H9 (cell line): Measurements from ENCODE around the gene CLDN2. TPM values are rescaled to one million over a fixed set of nuclear protein-coding genes. Genes with fewer than 3 reads are reported as not detected.

Experiments
- DNase-seq: peaks from one replicate; pipeline ENCODE4 v3.0.0-alpha.2; 2017
- H2AFZ ChIP-seq: one replicate; pipeline ENCODE4 v1.6.1; 2013; ENCODE audit warnings: mild to moderate bottlenecking, low read length, control low read depth, moderate library complexity
- H2AK5ac ChIP-seq: 2 replicates; pipeline ENCODE4 v1.6.1; 2013; ENCODE audit warnings: low read length, control low read depth, mixed read lengths; ENCODE audit not compliant: insufficient read length
- H2BK120ac ChIP-seq: one replicate; pipeline ENCODE4 v1.6.1; 2013; ENCODE audit warnings: low read depth, mild to moderate bottlenecking, low read length, control low read depth, inconsistent platforms; ENCODE audit not compliant: poor library complexity, severe bottlenecking
- H2BK12ac ChIP-seq: 2 replicates; pipeline ENCODE4 v1.6.1; 2013; ENCODE audit warnings: low read length, control low read depth, mixed read lengths, low read depth; ENCODE audit not compliant: insufficient read length
- H2BK15ac ChIP-seq: 2 replicates; pipeline ENCODE4 v1.6.1; 2013; ENCODE audit warnings: low read depth, low read length, control low read depth
- H2BK20ac ChIP-seq: one replicate; pipeline ENCODE4 v1.6.1; 2013; ENCODE audit warnings: low read depth, mild to moderate bottlenecking, low read length, control low read depth, inconsistent platforms; ENCODE audit not compliant: poor library complexity, severe bottlenecking
- H2BK5ac ChIP-seq: 2 replicates; pipeline ENCODE4 v1.6.1; 2013; ENCODE audit warnings: low read length, control low read depth, mixed read lengths; ENCODE audit not compliant: insufficient read length
- H3K14ac ChIP-seq: 2 replicates; pipeline ENCODE4 v1.6.1; 2013; ENCODE audit warnings: low read length, control low read depth; ENCODE audit not compliant: insufficient read depth
- H3K18ac ChIP-seq: 2 replicates; pipeline ENCODE4 v1.6.1; 2013; ENCODE audit warnings: low read depth, mild to moderate bottlenecking, mixed read lengths, low read length, control low read depth; ENCODE audit not compliant: insufficient read length
- H3K23ac ChIP-seq: 2 replicates; pipeline ENCODE4 v1.6.1; 2013; ENCODE audit warnings: low read length, control low read depth, mixed read lengths, low read depth; ENCODE audit not compliant: insufficient read length
- H3K23me2 ChIP-seq: 2 replicates; pipeline ENCODE4 v1.6.1; 2013; ENCODE audit warnings: low read depth, mild to moderate bottlenecking, mixed read lengths, low read length, control low read depth; ENCODE audit not compliant: insufficient read length, poor library complexity, severe bottlenecking
- H3K27ac ChIP-seq: 2 replicates; pipeline ENCODE4 v1.5.1; 2013; ENCODE audit warnings: low read length, control low read depth, mixed read lengths, low read depth; ENCODE audit not compliant: insufficient read length
- H3K27me3 ChIP-seq: 2 replicates; pipeline ENCODE4 v1.6.1; 2013; ENCODE audit warnings: low read length, control low read depth, inconsistent platforms; ENCODE audit not compliant: insufficient read depth
- H3K4ac ChIP-seq: 2 replicates; pipeline ENCODE4 v1.6.1; 2013; ENCODE audit warnings: low read depth, mild to moderate bottlenecking, control low read depth, inconsistent platforms, low read length, moderate library complexity
- H3K4me1 ChIP-seq: 2 replicates; pipeline ENCODE4 v1.6.1; 2013; ENCODE audit warnings: low read length, control low read depth, inconsistent platforms; ENCODE audit not compliant: insufficient read depth
- H3K4me2 ChIP-seq: 2 replicates; pipeline ENCODE4 v1.6.1; 2013; ENCODE audit warnings: low read length, control low read depth, mixed read lengths; ENCODE audit not compliant: insufficient read length, insufficient read depth
- H3K56ac ChIP-seq: 2 replicates; pipeline ENCODE4 v1.6.1; 2013; ENCODE audit warnings: low read depth, mild to moderate bottlenecking, mixed read lengths, low read length, control low read depth; ENCODE audit not compliant: insufficient read length
- H3K79me1 ChIP-seq: 2 replicates; pipeline ENCODE4 v1.6.1; 2013; ENCODE audit warnings: low read depth, mild to moderate bottlenecking, moderate library complexity, low read length, control low read depth, inconsistent platforms; ENCODE audit not compliant: insufficient read depth, poor library complexity, severe bottlenecking
- H3K79me2 ChIP-seq: 2 replicates; pipeline ENCODE4 v1.6.1; 2013; ENCODE audit warnings: low read length, control low read depth, inconsistent platforms; ENCODE audit not compliant: insufficient read depth
- H3K9ac ChIP-seq: 2 replicates; pipeline ENCODE4 v1.6.1; 2013; ENCODE audit warnings: low read length, control low read depth, mixed read lengths; ENCODE audit not compliant: insufficient read length; ENCODE audit errors: extremely low read depth
- H3K9me3 ChIP-seq: one replicate; pipeline ENCODE4 v1.6.1; 2013; ENCODE audit warnings: low read depth, low read length, inconsistent platforms; ENCODE audit not compliant: control insufficient read depth
- H3T11ph ChIP-seq: one replicate; pipeline ENCODE4 v1.6.1; 2013; ENCODE audit warnings: mild to moderate bottlenecking, low read length, control low read depth, inconsistent platforms
- H4K20me1 ChIP-seq: one replicate; pipeline ENCODE4 v1.6.1; 2013; ENCODE audit not compliant: control insufficient read depth, insufficient read length, insufficient read depth
- H4K5ac ChIP-seq: 2 replicates; pipeline ENCODE4 v1.6.1; 2013; ENCODE audit warnings: low read depth, mild to moderate bottlenecking, mixed read lengths, low read length, control low read depth; ENCODE audit not compliant: insufficient read length
- H4K8ac ChIP-seq: replicated peaks from 2 replicates; pipeline ENCODE4 v1.6.1; 2013; ENCODE audit warnings: low read length, control low read depth, mixed read lengths, low read depth; ENCODE audit not compliant: insufficient read length
- H4K91ac ChIP-seq: 2 replicates; pipeline ENCODE4 v1.6.1; 2013; ENCODE audit warnings: low read depth, mild to moderate bottlenecking, moderate library complexity, mixed read lengths, low read length, control low read depth; ENCODE audit not compliant: insufficient read length
- H3K27ac Mint-ChIP-seq, 3 experiments: 2 replicates in 2 of 3; 3 replicates in 1 of 3; pipeline ENCODE4 v1.8.0; 2020 to 2021; ENCODE audit warnings: mixed read lengths in 3 of 3, mild to moderate bottlenecking in 1 of 3, moderate library complexity in 1 of 3
- H3K27me3 Mint-ChIP-seq: 2 replicates; pipeline ENCODE4 v1.8.0; 2021; ENCODE audit warnings: low read depth, mild to moderate bottlenecking, moderate library complexity, mixed read lengths
- H3K36me3 Mint-ChIP-seq, 3 experiments: 2 replicates in 2 of 3; 3 replicates in 1 of 3; pipeline ENCODE4 v1.8.0; 2020 to 2021; ENCODE audit warnings: low read depth in 3 of 3, mixed read lengths in 3 of 3; ENCODE audit not compliant: insufficient read depth in 1 of 3
- H3K4me1 Mint-ChIP-seq, 2 experiments: 2 replicates each; pipeline ENCODE4 v1.8.0; 2020; ENCODE audit warnings: mixed read lengths in 2 of 2
- H3K4me3 Mint-ChIP-seq, 2 experiments: 2 replicates in 1 of 2; 3 replicates in 1 of 2; pipeline ENCODE4 v1.8.0; 2020 to 2021; ENCODE audit warnings: mild to moderate bottlenecking in 2 of 2, mixed read lengths in 2 of 2, moderate library complexity in 1 of 2
- H3K9me3 Mint-ChIP-seq, 2 experiments: 2 replicates in 1 of 2; 3 replicates in 1 of 2; pipeline ENCODE4 v1.8.0; 2020; ENCODE audit warnings: mild to moderate bottlenecking in 2 of 2, mixed read lengths in 2 of 2, moderate library complexity in 1 of 2
- CTCF ChIP-seq: fragments of 200-600 bp; sonication (generic); conservative IDR thresholded peaks from 3 replicates; pipeline ENCODE4 v1.8.0; 2021; ENCODE audit warnings: antibody characterized with exemption, mild to moderate bottlenecking
- WGBS: extraction: QIAGEN DNeasy Blood & Tissue Kit; methylation state at CpG from one replicate; pipeline ENCODE4 v1.1.7; 2013; ENCODE audit warnings: missing lambda C conversion rate, low lambda C conversion rate, mixed read lengths; ENCODE audit not compliant: insufficient read length; ENCODE audit errors: extremely low coverage; 5-methylcytosine and 5-hydroxymethylcytosine counted together
- total RNA-seq: library from RNA; stranded (reverse); gene quantifications from 2 replicates; pipeline ENCODE4 v1.2.1, GENCODE V29; 2021

CLDN2 gene
- total RNA-seq, 1 experiment from 2014 or later, result not detected

- Histone ChIP-seq H4K20me1 (no peaks in the 10 kb centered on the region), H4K5ac (no peak overlapping the region), H2AK5ac (no peak overlapping the region), H2AFZ (no peak overlapping the region), H2BK5ac (no peak overlapping the region), H3K23me2 (no peaks in the 10 kb centered on the region), H3T11ph (no peak overlapping the region), H3K4ac (no peak overlapping the region), H3K27me3 (no peaks in the 10 kb centered on the region), H2BK20ac (no peak overlapping the region), H4K8ac (no peak overlapping the region), H2BK15ac (no peak overlapping the region), H3K4me1 (no peaks in the 10 kb centered on the region), H2BK120ac (no peak overlapping the region), H3K23ac (no peak overlapping the region), H2BK12ac (no peak overlapping the region), H3K79me1 (no peaks in the 10 kb centered on the region), H3K4me2 (no peak overlapping the region), H3K56ac (no peak overlapping the region), H3K27ac (no peak overlapping the region), H3K9ac (no peak overlapping the region), H3K9me3 (no peaks in the 10 kb centered on the region), H3K18ac (no peak overlapping the region), H4K91ac (no peak overlapping the region), H3K14ac (no peak overlapping the region), H3K79me2 (no peaks in the 10 kb centered on the region)
- no peaks in the 10 kb centered on the region for H3K27me3 Mint-ChIP-seq
- H3K9me3 Mint-ChIP-seq, result peaks cover 0 to 21% of the 10 kb centered on the region in 2 experiments; a peak in 2 of 5 replicates
- peaks cover 0 to 12% (median 0%) of the 10 kb centered on the region in 3 experiments; a peak in 2 of 7 replicates for H3K36me3 Mint-ChIP-seq
- no peak overlapping the region for H3K27ac Mint-ChIP-seq
- H3K4me3 Mint-ChIP-seq, result no peak overlapping the region
- H3K4me1 Mint-ChIP-seq, result 0 out of 4 replicates have a peak, but pooled peaks cover 0 to 3% of the 10 kb centered on the region in 2 experiments
- TF ChIP-seq CTCF, result no peak
- WGBS, result no CpG with 5 or more reads among the region's 3 CpGs
- DNase-seq, result no peak
Observed at GRCh38 chrX:106976416-106976815, 56.2 kb downstream of the CLDN2 start.

Other genes starting within 250 kb of the CLDN2 start
- 0.09 and 0.13 TPM in 2 replicates for gene RNF128, start 193.7 kb upstream of the CLDN2 start, total RNA-seq
- 2.6 TPM in 2 replicates for gene TBC1D8B, start 117.7 kb upstream of the CLDN2 start, total RNA-seq
- gene RIPPLY1, start 17.1 kb upstream of the CLDN2 start, total RNA-seq, result not detected in 2 replicates
- gene MORC4, start 79.8 kb downstream of the CLDN2 start, total RNA-seq, result 3.0 and 4.3 TPM in 2 replicates
- gene RBM41, start 198.4 kb downstream of the CLDN2 start, total RNA-seq, result 19.4 and 19.6 TPM in 2 replicates